GM10266 (cell line): ENCODE results near the gene P3H4.

Experiments used
- DNase-seq: peaks from one replicate; pipeline ENCODE4 v3.0.0; 2012; ENCODE audit errors: extremely low spot score
- CTCF ChIP-seq: IDR thresholded peaks from 2 replicates; pipeline ENCODE4 v1.5.1; 2012; ENCODE audit warnings: mild to moderate bottlenecking, low read depth; ENCODE audit not compliant: control insufficient read depth, insufficient read depth; ENCODE audit errors: missing control alignments

P3H4 gene

GRCh38 chr17:41823580-41823979 is 11.8 kb upstream of the P3H4 start:
- DNase-seq: no peak
- TF ChIP-seq CTCF: no peak

DNA sequence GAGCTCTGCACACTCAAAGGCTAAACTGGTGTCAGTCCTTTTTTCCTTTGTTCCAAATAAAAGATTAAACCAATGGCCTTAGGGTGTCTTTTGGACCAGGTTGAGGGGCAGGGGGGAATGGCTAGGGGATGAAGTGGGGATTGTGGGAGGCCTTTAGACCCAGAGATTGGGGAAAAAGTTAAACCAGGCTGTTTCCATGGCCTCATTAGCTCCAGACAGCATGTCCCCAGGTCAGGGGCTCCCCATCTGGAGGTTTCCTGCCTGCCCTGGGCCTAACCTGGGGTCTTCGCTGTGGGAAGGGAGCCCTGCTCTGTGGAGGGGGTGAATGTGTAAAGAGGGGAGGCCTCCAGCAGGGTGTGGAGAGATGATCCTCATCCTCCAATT is 11.4 kb upstream of the P3H4 start:
- no peak for DNase-seq
- TF ChIP-seq CTCF: no peak

DNA sequence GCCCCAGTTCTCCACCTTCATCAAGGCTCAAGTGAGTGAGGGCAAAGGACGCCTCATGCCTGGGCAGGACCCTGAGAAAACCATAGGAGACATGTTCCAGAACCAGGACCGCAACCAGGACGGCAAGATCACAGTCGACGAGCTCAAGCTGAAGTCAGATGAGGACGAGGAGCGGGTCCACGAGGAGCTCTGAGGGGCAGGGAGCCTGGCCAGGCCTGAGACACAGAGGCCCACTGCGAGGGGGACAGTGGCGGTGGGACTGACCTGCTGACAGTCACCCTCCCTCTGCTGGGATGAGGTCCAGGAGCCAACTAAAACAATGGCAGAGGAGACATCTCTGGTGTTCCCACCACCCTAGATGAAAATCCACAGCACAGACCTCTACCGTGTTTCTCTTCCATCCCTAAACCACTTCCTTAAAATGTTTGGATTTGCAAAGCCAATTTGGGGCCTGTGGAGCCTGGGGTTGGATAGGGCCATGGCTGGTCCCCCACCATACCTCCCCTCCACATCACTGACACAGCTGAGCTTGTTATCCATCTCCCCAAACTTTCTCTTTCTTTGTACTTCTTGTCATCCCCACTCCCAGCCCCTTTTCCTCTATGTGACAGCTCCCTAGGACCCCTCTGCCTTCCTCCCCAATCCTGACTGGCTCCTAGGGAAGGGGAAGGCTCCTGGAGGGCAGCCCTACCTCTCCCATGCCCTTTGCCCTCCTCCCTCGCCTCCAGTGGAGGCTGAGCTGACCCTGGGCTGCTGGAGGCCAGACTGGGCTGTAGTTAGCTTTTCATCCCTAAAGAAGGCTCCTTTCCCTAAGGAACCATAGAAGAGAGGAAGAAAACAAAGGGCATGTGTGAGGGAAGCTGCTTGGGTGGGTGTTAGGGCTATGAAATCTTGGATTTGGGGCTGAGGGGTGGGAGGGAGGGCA is 10.7 kb upstream of the P3H4 start:
- TF ChIP-seq CTCF: no peak

DNA sequence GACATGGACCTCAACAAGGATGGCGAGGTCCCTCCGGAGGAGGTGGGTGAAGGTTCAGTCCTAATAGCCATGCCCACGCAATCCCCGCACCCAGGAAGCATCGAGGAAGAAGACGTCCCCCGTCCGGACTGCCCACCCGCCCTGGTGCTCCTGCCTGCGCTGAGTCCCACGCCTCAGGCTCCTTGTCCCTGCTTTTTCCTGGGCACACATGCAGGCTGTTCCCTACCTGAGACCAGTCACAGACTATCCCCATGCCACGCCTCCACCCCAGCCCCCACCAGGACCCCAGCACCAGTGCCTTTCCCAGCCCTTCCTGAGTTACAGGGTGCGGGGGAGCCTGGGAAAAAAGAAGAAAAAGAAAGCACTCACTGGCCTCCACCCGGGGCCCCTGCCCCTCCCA is 10.0 kb upstream of the P3H4 start:
- no peak for TF ChIP-seq CTCF
- DNase-seq: no peak

More for the DNA sequence above, 10.7 kb upstream of the P3H4 start:
- no peak for DNase-seq

GRCh38 chr17:41818024-41818423 is 6.3 kb upstream of the P3H4 start:
- TF ChIP-seq CTCF: no peak
- DNase-seq: no peak

- DNase-seq: no peak
- no peak for TF ChIP-seq CTCF
These were observed 5.0 kb upstream of the P3H4 start for GRCh38 chr17:41816637-41817320.

DNA sequence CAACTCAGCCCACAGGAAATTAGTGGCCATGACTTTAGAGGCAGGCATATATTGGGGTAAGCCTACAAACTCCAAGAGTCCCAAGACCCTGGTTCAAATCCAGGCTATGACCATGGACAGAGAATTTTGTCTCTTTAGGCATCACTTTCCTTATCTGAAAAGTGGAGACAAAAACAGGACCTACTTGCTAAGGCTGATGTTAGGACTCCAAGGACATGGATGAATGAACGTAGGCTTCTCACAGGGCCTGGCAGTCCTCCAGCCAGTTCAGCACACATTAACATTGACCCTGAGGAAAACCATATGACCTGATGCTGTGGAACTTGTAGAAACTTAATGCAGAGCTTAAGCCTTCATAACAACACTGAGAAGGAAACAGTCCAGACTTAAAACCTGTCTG is 2.4 kb upstream of the P3H4 start:
- no peak for DNase-seq
- no peak for TF ChIP-seq CTCF
